HG02938 (cell line): Measurements from ENCODE around the gene CDH13.

Experiments
- ATAC-seq: cut with Tn5 transposase; IDR thresholded peaks from one replicate; pipeline ENCODE4 v1.9.1; 2021; ENCODE audit warnings: mild to moderate bottlenecking, moderate library complexity; ENCODE audit not compliant: unreplicated experiment

Gene CDH13

GRCh38 chr16:83762141-83762991 lies 1135.6 kb downstream of the CDH13 start:
- ATAC-seq: no peak

- ATAC-seq: no peak
Measured at GRCh38 chr16:83762992-83763358, 1136.2 kb downstream of the CDH13 start.

- no peak for ATAC-seq
Measured at GRCh38 chr16:83768986-83769385, 1142.2 kb downstream of the CDH13 start.

GRCh38 chr16:83769397-83770008 lies 1142.7 kb downstream of the CDH13 start:
- no peak for ATAC-seq

GRCh38 chr16:83771306-83771942 lies 1144.7 kb downstream of the CDH13 start:
- ATAC-seq: no peak

- ATAC-seq: no peak
Measured at GRCh38 chr16:83772806-83773205, 1146.0 kb downstream of the CDH13 start.

GRCh38 chr16:83774066-83774465 lies 1147.3 kb downstream of the CDH13 start:
- no peak for ATAC-seq

GRCh38 chr16:83776944-83777343 lies 1150.2 kb downstream of the CDH13 start:
- ATAC-seq: no peak

GRCh38 chr16:83779886-83780285 lies 1153.1 kb downstream of the CDH13 start:
- no peak for ATAC-seq

GRCh38 chr16:83785455-83785854 lies 1158.7 kb downstream of the CDH13 start:
- ATAC-seq: no peak

GRCh38 chr16:83789642-83790401 lies 1163.1 kb downstream of the CDH13 start:
- no peak for ATAC-seq

GRCh38 chr16:83791916-83792315 lies 1165.1 kb downstream of the CDH13 start:
- ATAC-seq: no peak

GRCh38 chr16:83792391-83792790 lies 1165.6 kb downstream of the CDH13 start:
- ATAC-seq: no peak

GRCh38 chr16:83793179-83793578 lies 1166.4 kb downstream of the CDH13 start:
- ATAC-seq: no peak

- ATAC-seq: no peak
Measured at GRCh38 chr16:83794860-83795554, 1168.2 kb downstream of the CDH13 start.

GRCh38 chr16:83797013-83797412 lies 1170.2 kb downstream of the CDH13 start:
- no peak for ATAC-seq

GRCh38 chr16:83799336-83799735 lies 1172.6 kb downstream of the CDH13 start:
- no peak for ATAC-seq

GRCh38 chr16:83802135-83802534 lies 1175.4 kb downstream of the CDH13 start:
- peak; percentile 76 for ATAC-seq

- ATAC-seq: no peak
Measured at GRCh38 chr16:83802554-83803205, 1175.9 kb downstream of the CDH13 start.

GRCh38 chr16:83803811-83804210 lies 1177.0 kb downstream of the CDH13 start:
- ATAC-seq: no peak
